ENCODE measurements around the gene PER2. TPM values are rescaled to one million over a fixed set of nuclear protein-coding genes. Genes with fewer than 3 reads are reported as not detected.
"Not testable (repeated sequence)": the region's sequence is repeated elsewhere in the genome, so short reads cannot be mapped to it uniquely, and the experiment has no call there.

PER2 gene
- total and polyA plus RNA-seq, 2 of the 4 experiments (the other 2 are of a cell fraction), result 1.7 to 3.2 TPM

DNA sequence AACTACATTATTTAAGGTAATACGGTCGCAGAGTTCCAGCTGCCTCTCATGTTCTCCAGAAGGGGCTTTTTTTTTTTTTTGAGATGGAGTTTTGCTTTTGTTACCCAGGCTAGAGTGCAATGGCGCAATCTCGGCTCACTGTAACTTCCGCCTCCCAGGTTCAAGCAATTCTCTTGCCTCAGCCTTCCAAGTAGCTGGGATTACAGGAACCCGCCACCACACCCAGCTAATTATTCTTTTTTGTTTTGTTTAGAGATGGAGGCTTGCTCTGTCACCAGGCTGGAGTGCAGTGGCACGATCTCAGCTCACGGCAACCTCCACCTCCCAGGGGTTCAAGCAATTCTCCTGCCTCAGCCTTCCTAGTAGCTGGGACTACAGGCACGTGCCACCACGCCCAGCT is 15.0 kb downstream of the PER2 start:
- H3K9me3 ChIP-seq (ENCODE audit: control insufficient read depth, insufficient read depth, low read length); H3K18ac ChIP-seq (ENCODE audit: low read depth, low read length); H4K91ac ChIP-seq (ENCODE audit: insufficient read depth, low read depth, low read length); H3K9me1 ChIP-seq (ENCODE audit: insufficient read depth, low read length); H2AK9ac ChIP-seq (replicated peaks; ENCODE audit: low read depth, low read length, poor library complexity); H3K4me1 ChIP-seq (ENCODE audit: control insufficient read depth, insufficient read depth, low read length); H3K79me1 ChIP-seq (ENCODE audit: low read depth in 1 of 2, low read length in 2 of 2); dilution Hi-C loops (cut with HindIII; ENCODE audit: low sequenced_read_pairs, unreplicated experiment); H2BK5ac ChIP-seq (ENCODE audit: low read depth, low read length, poor library complexity, severe bottlenecking); H3K4ac ChIP-seq (ENCODE audit: low read depth, low read length); BruUV-seq (replicated peaks); ATAC-seq (ENCODE audit: low read depth); H3K27me3 ChIP-seq (ENCODE audit: control insufficient read depth, insufficient read depth, low read length); in situ Hi-C loops (cut with MboI; ENCODE audit: low sequenced_read_pairs); H2BK120ac ChIP-seq (ENCODE audit: low read depth, low read length); H3K9ac ChIP-seq (ENCODE audit: low read depth, low read length); H2AK5ac ChIP-seq (ENCODE audit: low read depth, low read length); H2BK20ac ChIP-seq (ENCODE audit: low read depth, low read length); H4K20me1 ChIP-seq (ENCODE audit: insufficient read depth, low read length); H2AFZ ChIP-seq (replicated peaks; ENCODE audit: low read length, poor library complexity); H3K4me2 ChIP-seq (ENCODE audit: low read depth, low read length); H4K8ac ChIP-seq (ENCODE audit: low read depth in 2 of 2, low read length in 2 of 2); H3K23ac ChIP-seq (ENCODE audit: low read depth, low read length); H3K14ac ChIP-seq (replicated peaks; ENCODE audit: low read depth, low read length); intact Hi-C loops (cut with micrococcal nuclease); H3K56ac ChIP-seq (ENCODE audit: extremely low read depth, insufficient read depth, low read length); H3K27ac ChIP-seq (ENCODE audit: insufficient read depth, low read length); H2BK15ac ChIP-seq (ENCODE audit: low read depth, low read length); H3K4me3 ChIP-seq (ENCODE audit: insufficient read depth, low read depth, low read length); DNase-seq; H4K5ac ChIP-seq (ENCODE audit: low read depth, low read length): not testable (repeated sequence)
- no CpG with 5 or more reads among the region's 10 CpGs for WGBS, 2 experiments (ENCODE audit: extremely low coverage in 2 of 2, insufficient read length in 1 of 2)
- ChIA-PET POLR2A (ENCODE audit: unreplicated experiment) (interaction anchor here (0.5 kb wide), 1 partner anchor 443 kb away, joined by 5 read pairs; no protein-coding TSS in a partner anchor), CTCF (interaction anchor here (1.3 kb wide), 1 partner anchor 10 kb away, joined by 3 read pairs; no protein-coding TSS in a partner anchor)
- H3K36me3 ChIP-seq (ENCODE audit: control insufficient read depth, insufficient read depth, low read length), result peaks cover 23% of the 10 kb centered on the region

Data from IMR-90 (cell line).